GM18858 (cell line): Measurements from ENCODE around the gene TTLL5.

ENCODE experiments used
- ATAC-seq: cut with Tn5 transposase; IDR thresholded peaks from one replicate; pipeline ENCODE4 v1.9.1; 2021; ENCODE audit not compliant: unreplicated experiment

TTLL5 gene

DNA sequence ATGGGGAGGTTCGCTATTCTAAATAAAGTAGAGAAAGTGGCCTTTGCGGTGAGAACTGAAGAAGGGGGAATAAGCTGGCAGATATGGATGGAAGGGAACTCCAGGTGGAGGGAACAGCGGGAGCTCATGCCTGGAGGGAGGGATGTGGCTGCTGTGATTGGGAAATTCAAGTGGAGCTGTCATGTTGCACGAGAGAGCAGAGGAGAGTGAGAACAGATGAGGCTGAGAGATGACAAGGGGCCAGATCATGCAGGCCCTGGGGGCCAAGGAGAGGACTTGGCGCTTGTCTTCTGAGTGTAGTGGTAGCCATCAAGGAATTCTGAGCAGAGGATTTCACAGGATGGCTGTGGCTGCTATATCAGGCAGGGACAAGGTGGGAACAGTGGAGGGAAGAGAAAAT is 285.7 kb downstream of the TTLL5 start:
- no peak for ATAC-seq

- no peak for ATAC-seq
These were observed 291.4 kb downstream of the TTLL5 start for GRCh38 chr14:75952489-75952888.

GRCh38 chr14:75959031-75959430 is 298.0 kb downstream of the TTLL5 start:
- no peak for ATAC-seq

DNA sequence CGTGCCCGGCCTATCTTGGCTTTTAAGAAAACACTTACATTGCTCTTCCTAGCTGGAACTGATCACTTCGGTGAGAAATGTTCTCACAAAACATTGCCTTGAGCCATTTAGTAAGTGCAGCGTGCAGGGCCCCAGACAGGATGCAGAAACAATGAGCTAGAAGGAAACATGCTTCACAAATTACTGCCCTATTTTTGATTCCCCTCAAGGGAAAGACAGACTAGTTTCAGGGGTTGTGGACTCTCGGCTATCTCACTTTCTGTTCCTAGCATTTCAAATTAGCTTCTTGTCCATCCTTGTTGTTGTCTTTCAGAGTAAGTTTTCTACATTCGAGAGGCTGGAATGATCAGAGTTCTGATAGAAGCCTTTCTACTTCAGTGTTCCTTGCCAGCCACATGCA is 299.2 kb downstream of the TTLL5 start:
- ATAC-seq: peak; percentile 60

DNA sequence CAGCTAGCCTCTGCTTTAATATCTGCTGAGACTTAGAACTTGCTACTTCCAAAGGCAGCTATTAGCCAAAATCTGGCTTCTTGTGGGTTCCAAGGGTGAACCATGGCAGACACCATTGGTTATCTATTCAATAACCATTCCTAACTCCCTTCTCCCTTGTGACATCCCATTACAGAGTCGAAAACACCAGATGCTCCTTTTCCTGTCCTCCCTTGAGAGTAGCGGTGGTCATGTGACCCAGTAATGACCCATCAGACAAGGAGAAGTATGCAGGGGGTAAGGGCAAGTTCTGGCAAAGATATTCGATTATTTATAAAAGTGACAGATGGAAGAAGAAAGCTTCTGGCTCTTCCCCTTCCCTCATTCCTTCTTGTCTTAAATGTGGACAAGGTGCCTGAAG is 300.6 kb downstream of the TTLL5 start:
- no peak for ATAC-seq

GRCh38 chr14:75967866-75968265 is 306.8 kb downstream of the TTLL5 start:
- ATAC-seq: no peak

GRCh38 chr14:75968456-75968855 is 307.4 kb downstream of the TTLL5 start:
- ATAC-seq: no peak

DNA sequence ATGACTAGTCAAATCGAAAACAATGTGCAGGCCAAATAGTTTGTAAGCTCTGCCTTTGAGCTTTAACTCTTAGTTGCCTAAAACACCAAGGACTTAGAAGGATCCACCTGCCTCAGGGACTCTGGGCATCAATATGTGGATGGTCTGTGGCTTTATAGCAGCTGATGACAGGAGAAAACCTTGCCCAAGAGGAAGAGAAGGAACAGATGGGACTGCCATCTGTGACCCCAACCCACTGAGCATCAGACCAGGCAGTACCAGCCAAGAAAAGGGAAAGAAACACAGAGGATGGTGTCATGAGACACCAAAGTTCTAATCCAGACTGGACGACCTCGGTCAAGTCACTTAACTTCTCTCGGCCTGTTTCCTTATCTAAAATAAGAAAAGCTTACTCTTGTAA is 308.1 kb downstream of the TTLL5 start:
- ATAC-seq: no peak

DNA sequence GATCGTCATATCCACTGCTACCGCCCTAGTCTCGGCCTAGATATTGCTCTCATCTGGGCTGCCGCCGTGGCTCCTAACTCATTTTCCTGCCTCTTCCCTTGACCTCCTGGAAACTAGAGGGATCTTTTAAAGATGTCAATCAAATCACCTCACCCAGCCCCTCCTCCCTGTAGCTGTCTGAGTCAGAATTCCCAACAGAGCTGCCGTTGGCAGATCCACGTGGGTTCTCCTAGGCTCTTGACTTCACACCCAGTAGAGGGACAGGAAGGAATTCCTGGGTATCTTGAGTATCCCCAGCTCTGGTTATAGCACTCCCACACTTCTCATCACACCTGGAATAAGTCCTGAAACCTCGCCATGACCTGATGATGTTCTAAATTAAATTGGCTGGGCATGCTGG is 308.8 kb downstream of the TTLL5 start:
- no peak for ATAC-seq

DNA sequence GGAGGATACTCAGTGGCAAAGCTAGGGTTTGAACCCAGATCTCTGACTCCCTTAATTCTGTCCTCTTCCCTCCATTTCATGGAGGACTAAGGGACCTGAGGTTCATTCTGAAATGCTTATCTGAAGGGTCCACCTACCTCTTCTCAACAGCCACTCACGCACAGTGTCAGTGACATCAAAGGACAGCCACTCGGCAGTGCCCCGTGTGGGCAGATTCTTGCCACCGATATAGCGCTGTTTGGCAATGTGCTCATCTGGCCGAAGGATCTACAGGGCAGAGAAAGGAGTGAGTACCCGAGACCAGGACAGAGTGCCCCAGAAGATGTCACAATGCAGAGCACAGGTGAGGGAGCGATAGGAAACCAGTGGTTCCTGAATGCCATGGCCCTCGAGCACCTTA is 309.9 kb downstream of the TTLL5 start:
- no peak for ATAC-seq

GRCh38 chr14:75971509-75971908 is 310.5 kb downstream of the TTLL5 start:
- no peak for ATAC-seq

DNA sequence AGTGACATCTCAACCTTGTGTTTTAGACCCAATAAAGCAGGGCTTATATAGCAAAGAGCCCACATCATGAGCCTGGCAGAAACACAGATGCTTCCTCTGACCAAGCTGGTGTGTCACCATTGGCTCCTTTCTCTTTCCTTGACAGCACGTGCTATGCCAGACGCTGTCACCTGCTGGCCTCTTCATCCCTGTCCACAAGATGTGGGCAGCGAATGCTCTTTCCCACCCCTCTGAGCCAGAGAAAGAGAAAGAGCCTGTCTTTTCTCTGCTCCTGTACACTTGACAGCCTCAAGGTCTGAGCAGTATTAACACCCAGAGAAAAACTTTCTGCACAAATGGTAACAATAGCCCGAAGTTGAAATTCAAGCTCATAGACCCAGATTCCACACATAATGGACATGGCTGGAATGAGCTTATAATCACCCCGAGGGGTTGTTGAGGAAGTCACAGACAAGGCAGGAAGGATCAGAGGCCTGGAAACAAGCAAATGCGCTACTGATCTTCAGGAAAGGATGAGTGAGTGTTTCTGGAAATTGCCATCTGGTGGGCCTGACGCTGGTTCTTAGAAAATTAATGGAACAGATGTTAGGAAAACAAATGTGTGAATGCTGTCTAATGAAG is 311.9 kb downstream of the TTLL5 start:
- no peak for ATAC-seq

DNA sequence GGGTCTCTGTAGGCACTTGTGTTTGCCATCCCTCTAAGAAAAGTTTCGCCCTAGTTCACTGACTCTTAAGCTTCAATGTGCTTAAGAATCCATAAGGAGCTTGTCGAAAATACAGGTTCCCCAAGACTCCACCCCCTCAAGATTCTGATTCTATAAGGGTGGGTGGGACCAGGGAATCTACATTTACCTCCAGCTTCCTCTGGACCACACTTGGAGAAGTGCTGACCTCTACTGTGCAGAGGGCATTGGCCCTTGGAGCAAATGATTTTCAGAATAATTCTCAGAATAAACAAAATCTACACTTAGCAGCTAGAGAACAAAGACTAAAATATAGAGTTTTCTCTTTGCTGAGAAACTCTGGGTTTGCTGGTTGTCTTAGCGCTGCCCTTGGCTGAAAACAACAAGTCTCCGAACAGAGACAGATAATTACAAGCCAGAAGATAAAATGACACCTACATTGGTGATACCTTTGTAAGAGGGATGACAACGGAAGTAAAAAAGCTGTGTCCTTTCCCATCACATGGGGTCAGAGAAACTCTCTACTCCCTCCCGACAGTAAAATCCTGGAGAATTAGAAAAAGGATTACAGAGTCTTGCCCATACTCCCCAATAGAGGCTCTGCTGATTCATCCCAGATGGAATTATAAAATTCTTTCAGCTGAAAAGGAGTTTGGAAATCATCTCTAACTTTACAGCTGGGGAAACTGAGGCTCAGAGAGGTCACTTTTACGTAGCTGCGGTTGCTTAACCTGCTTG is 316.0 kb downstream of the TTLL5 start:
- ATAC-seq: no peak

DNA sequence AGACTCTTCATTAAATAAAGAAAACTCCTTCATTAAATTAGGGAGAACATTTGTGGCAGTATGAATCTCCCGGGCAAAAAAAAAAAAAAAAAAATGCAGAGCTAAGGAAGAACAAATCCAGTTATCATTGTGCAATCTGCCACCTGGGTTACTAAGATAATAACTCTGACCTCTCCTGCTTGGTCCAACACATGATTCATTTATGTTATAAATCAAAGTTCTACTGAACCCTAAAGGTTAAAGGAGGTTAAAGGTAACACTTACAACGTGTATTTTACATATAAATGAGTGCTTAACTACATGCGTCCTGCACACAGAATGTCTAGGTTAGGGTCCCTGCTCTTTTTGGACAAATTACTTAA is 316.5 kb downstream of the TTLL5 start:
- ATAC-seq: no peak

GRCh38 chr14:75978249-75978731 is 317.2 kb downstream of the TTLL5 start:
- ATAC-seq: no peak

DNA sequence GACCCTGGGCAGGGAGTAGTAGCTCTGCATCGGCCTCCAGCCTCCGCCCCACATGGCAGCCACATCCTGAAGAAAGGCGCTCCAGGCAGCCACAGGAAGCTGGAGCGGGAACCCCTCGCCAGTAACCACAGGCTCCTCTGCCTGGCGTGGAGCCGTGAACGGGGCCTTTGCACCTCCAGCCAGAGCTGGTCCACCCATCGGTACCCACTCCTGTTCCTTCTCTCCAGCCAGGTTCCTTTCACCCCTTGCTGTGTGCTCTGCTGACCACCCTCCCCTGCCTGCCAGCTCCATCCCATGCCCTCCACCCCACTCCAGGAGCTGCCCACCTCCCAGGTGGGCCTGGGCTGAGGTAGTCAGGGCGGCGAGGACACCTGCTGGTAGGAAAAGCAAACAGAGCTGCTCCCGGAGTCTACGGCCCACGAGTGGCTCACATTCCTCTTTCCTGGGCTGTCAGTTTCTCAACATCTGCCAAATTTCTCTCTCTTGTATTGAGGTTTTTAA is 318.1 kb downstream of the TTLL5 start:
- ATAC-seq: no peak

GRCh38 chr14:75979648-75980565 is 318.9 kb downstream of the TTLL5 start:
- no peak for ATAC-seq

GRCh38 chr14:75980856-75981255 is 319.8 kb downstream of the TTLL5 start:
- no peak for ATAC-seq

- ATAC-seq: peak; percentile 54
These were observed 320.6 kb downstream of the TTLL5 start, which contains the start of gene TGFB3 for GRCh38 chr14:75981426-75982265. Gene TGFB3, minus strand, starts transcription at chr14:75981995. Its CDS starts 1,102 bp downstream, at chr14:75980893.

DNA sequence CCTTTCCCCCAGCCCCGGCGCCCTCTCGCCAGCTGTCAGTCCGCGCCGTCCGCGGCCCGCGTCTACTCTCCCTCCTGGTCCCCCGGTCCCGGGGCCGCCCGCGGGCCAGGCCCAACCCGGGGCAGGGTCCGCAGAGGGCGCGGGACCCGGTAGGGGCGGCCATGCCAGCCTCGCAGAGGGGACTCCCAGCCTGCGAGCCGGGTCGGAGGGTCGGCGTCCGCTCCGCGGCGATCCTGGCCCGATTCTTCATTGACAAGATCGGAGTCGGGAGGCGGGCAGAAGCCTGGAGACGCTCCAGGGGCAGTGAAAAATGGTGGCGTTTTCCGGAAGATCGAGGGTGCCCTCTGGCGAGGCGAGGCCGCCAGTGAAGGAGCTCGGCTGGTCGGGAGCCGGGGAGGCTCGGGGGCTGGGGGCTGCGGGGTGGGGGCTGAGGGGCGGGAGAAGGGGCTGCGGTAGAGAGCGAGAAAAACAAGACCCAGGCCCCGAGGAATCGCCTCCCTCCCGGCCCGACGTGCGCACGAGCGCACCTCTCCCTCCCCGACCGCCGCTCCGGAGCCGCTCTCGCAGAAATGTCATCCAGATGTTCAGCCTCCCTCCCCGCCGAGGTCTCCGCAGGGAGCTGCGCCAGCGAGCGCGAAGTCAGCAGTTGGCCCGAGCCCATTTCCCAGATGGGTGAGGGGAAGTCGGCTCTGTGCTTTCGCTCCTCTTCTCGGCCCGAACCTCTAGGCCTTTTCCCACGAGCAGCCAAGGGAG is 321.4 kb downstream of the TTLL5 start:
- peak; percentile 36 for ATAC-seq
